ENCODE results near the gene DUSP6.

Gene DUSP6

DNA sequence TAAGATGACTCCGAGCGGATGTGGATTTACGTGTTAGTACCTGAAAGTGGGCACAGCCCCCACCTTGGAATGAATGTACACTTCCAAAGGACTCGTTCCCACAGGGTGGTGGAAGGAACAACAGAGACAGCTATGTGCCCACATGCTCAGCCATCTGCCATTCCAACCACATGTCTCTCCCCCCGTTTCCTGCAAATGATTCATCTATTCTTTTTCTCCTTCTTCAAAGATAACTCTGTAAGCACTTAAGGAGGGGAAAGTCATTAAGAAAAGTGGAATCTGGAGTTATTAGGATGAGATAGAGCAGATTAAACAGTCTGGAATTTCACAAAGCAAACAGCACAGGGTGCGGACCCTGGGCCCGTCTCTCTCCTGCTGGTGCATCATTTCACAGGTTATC is 18.5 kb upstream of the DUSP6 start:
- peak; percentile 81 for DNase-seq
- H3K27ac ChIP-seq (ENCODE audit: low read length, poor library complexity, severe bottlenecking): peak overlapping the region; percentile 13
- WGBS: 11% methylated on average over 5 of the region's 7 CpGs

GRCh38 chr12:89370421-89370831 is 18.1 kb upstream of the DUSP6 start:
- H3K4me2 ChIP-seq (ENCODE audit: low read length, poor library complexity, severe bottlenecking): no peak overlapping the region
- WGBS: 48% methylated on average over 3 of the region's 3 CpGs

More for the DNA sequence above, 18.5 kb upstream of the DUSP6 start:
- Histone ChIP-seq H3K4me2 (ENCODE audit: low read length, poor library complexity, severe bottlenecking) (no peak overlapping the region), H3K27me3 (ENCODE audit: control insufficient read depth in 1 of 2, insufficient read depth in 1 of 2, low read length in 2 of 2) (no peaks in the 10 kb centered on the region), H3K9ac (ENCODE audit: low read length) (no peak overlapping the region), H3K4me3 (ENCODE audit: insufficient read depth in 1 of 2, low read depth in 1 of 2, low read length in 2 of 2) (no peak overlapping the region), H2AK5ac (ENCODE audit: low read length, severe bottlenecking) (no peak overlapping the region), H3K79me1 (replicated peaks; ENCODE audit: low read length, poor library complexity, severe bottlenecking) (peaks cover 5% of the 10 kb centered on the region), H4K91ac (ENCODE audit: low read length) (no peak overlapping the region), H2BK12ac (ENCODE audit: low read length in 2 of 2) (no peak overlapping the region), H2BK15ac (ENCODE audit: low read depth, poor library complexity, severe bottlenecking) (no peak overlapping the region), H2BK120ac (ENCODE audit: low read depth, low read length) (no peak overlapping the region), H2BK5ac (ENCODE audit: low read depth, low read length, poor library complexity, severe bottlenecking) (no peak overlapping the region), H3K4me1 (ENCODE audit: control insufficient read depth, insufficient read depth, low read depth, low read length) (peaks cover 24% of the 10 kb centered on the region), H2AFZ (ENCODE audit: low read depth, low read length) (no peak overlapping the region), H3K23ac (ENCODE audit: low read length in 2 of 2) (no peak overlapping the region), H3K9me3 (ENCODE audit: control insufficient read depth, low read length) (no peaks in the 10 kb centered on the region), H3K36me3 (ENCODE audit: control insufficient read depth in 1 of 2, insufficient read depth in 2 of 2, low read depth in 1 of 2, low read length in 2 of 2) (peaks cover 0 to 11% of the 10 kb centered on the region in 2 experiments), H4K8ac (ENCODE audit: low read length) (no peak overlapping the region), H3K4ac (ENCODE audit: low read depth in 1 of 2, low read length in 2 of 2) (no peak overlapping the region), H3K18ac (ENCODE audit: low read depth in 1 of 2, low read length in 2 of 2) (no peak overlapping the region), H3K14ac (ENCODE audit: low read length in 2 of 2) (no peak overlapping the region)

GRCh38 chr12:89369166-89369565 is 16.9 kb upstream of the DUSP6 start:
- no peak overlapping the region for H3K4me2 ChIP-seq (ENCODE audit: low read length, poor library complexity, severe bottlenecking)
- H2AK5ac ChIP-seq (ENCODE audit: low read length, severe bottlenecking): no peak overlapping the region
- no peak overlapping the region for H3K4ac ChIP-seq (ENCODE audit: low read depth in 1 of 2, low read length in 2 of 2)
- H3K27ac ChIP-seq (ENCODE audit: low read length, poor library complexity, severe bottlenecking): no peak overlapping the region
- H4K8ac ChIP-seq (ENCODE audit: low read length): no peak overlapping the region
- H2BK15ac ChIP-seq (ENCODE audit: low read depth, poor library complexity, severe bottlenecking): no peak overlapping the region
- WGBS: 80% methylated on average over 1 of the region's 3 CpGs
- peak overlapping the region in 1 of 2 experiments; percentile 28 for H2BK12ac ChIP-seq (ENCODE audit: low read length in 2 of 2)
- no peak overlapping the region for H4K91ac ChIP-seq (ENCODE audit: low read length)
- no peak overlapping the region for H2AFZ ChIP-seq (ENCODE audit: low read depth, low read length)
- H2BK5ac ChIP-seq (ENCODE audit: low read depth, low read length, poor library complexity, severe bottlenecking): no peak overlapping the region
- no peak overlapping the region for H3K18ac ChIP-seq (ENCODE audit: low read depth in 1 of 2, low read length in 2 of 2)
- H2BK120ac ChIP-seq (ENCODE audit: low read depth, low read length): no peak overlapping the region
- peaks cover 0 to 17% of the 10 kb centered on the region in 2 experiments for H3K36me3 ChIP-seq (ENCODE audit: control insufficient read depth in 1 of 2, insufficient read depth in 2 of 2, low read depth in 1 of 2, low read length in 2 of 2)
- H3K9ac ChIP-seq (ENCODE audit: low read length): no peak overlapping the region
- H3K4me1 ChIP-seq (ENCODE audit: control insufficient read depth, insufficient read depth, low read depth, low read length): peaks cover 18% of the 10 kb centered on the region
- H3K9me3 ChIP-seq (ENCODE audit: control insufficient read depth, low read length): no peaks in the 10 kb centered on the region
- H3K23ac ChIP-seq (ENCODE audit: low read length in 2 of 2): no peak overlapping the region
- no peak for DNase-seq
- H3K27me3 ChIP-seq (ENCODE audit: control insufficient read depth in 1 of 2, insufficient read depth in 1 of 2, low read length in 2 of 2): no peaks in the 10 kb centered on the region
- H3K14ac ChIP-seq (ENCODE audit: low read length in 2 of 2): no peak overlapping the region
- H3K4me3 ChIP-seq (ENCODE audit: insufficient read depth in 1 of 2, low read depth in 1 of 2, low read length in 2 of 2): no peak overlapping the region
- H3K79me1 ChIP-seq (replicated peaks; ENCODE audit: low read length, poor library complexity, severe bottlenecking): peaks cover 8% of the 10 kb centered on the region

More at GRCh38 chr12:89370421-89370831, 18.1 kb upstream of the DUSP6 start:
- Histone ChIP-seq H3K79me1 (replicated peaks; ENCODE audit: low read length, poor library complexity, severe bottlenecking) (peaks cover 7% of the 10 kb centered on the region), H3K4me3 (ENCODE audit: insufficient read depth in 1 of 2, low read depth in 1 of 2, low read length in 2 of 2) (no peak overlapping the region), H2BK15ac (ENCODE audit: low read depth, poor library complexity, severe bottlenecking) (no peak overlapping the region), H2BK120ac (ENCODE audit: low read depth, low read length) (no peak overlapping the region), H3K4me1 (ENCODE audit: control insufficient read depth, insufficient read depth, low read depth, low read length) (peaks cover 21% of the 10 kb centered on the region), H2AK5ac (ENCODE audit: low read length, severe bottlenecking) (peak overlapping the region; percentile 30), H4K8ac (ENCODE audit: low read length) (no peak overlapping the region), H2BK5ac (ENCODE audit: low read depth, low read length, poor library complexity, severe bottlenecking) (no peak overlapping the region), H3K23ac (ENCODE audit: low read length in 2 of 2) (no peak overlapping the region), H3K4ac (ENCODE audit: low read depth in 1 of 2, low read length in 2 of 2) (no peak overlapping the region), H3K27me3 (ENCODE audit: control insufficient read depth in 1 of 2, insufficient read depth in 1 of 2, low read length in 2 of 2) (no peaks in the 10 kb centered on the region), H3K36me3 (ENCODE audit: control insufficient read depth in 1 of 2, insufficient read depth in 2 of 2, low read depth in 1 of 2, low read length in 2 of 2) (peaks cover 0 to 11% of the 10 kb centered on the region in 2 experiments), H3K9me3 (ENCODE audit: control insufficient read depth, low read length) (no peaks in the 10 kb centered on the region), H3K18ac (ENCODE audit: low read depth in 1 of 2, low read length in 2 of 2) (no peak overlapping the region), H2AFZ (ENCODE audit: low read depth, low read length) (no peak overlapping the region), H3K14ac (ENCODE audit: low read length in 2 of 2) (no peak overlapping the region), H3K27ac (ENCODE audit: low read length, poor library complexity, severe bottlenecking) (peak overlapping the region; percentile 21), H2BK12ac (ENCODE audit: low read length in 2 of 2) (no peak overlapping the region), H4K91ac (ENCODE audit: low read length) (no peak overlapping the region), H3K9ac (ENCODE audit: low read length) (no peak overlapping the region)
- no peak for DNase-seq

DNA sequence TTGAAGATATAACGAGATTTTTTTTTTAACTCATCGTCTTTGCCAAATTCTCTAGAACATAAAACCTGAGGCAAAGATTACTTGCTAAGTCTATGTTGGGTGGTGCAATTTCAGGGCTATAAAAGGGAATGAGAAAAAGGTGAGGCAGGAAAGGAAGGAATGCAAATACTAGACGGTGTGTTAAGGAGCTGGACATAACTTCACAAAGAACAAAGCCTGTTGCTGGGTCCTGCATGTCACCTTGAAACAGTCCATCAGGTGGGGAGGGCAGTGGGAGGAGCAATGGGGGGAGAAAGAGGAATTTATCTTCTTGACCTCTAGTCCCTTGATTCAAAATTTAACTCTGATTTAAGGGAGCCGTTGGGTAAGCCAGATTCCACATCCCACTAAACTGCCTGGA is 16.1 kb upstream of the DUSP6 start:
- Histone ChIP-seq H3K27me3 (ENCODE audit: control insufficient read depth in 1 of 2, insufficient read depth in 1 of 2, low read length in 2 of 2) (no peaks in the 10 kb centered on the region), H3K14ac (ENCODE audit: low read length in 2 of 2) (no peak overlapping the region), H3K4me3 (ENCODE audit: insufficient read depth in 1 of 2, low read depth in 1 of 2, low read length in 2 of 2) (no peak overlapping the region), H3K4me1 (ENCODE audit: control insufficient read depth, insufficient read depth, low read depth, low read length) (peaks cover 18% of the 10 kb centered on the region), H3K4ac (ENCODE audit: low read depth in 1 of 2, low read length in 2 of 2) (no peak overlapping the region), H2BK120ac (ENCODE audit: low read depth, low read length) (no peak overlapping the region), H3K9ac (ENCODE audit: low read length) (no peak overlapping the region), H3K18ac (ENCODE audit: low read depth in 1 of 2, low read length in 2 of 2) (no peak overlapping the region), H3K4me2 (ENCODE audit: low read length, poor library complexity, severe bottlenecking) (no peak overlapping the region), H2AK5ac (ENCODE audit: low read length, severe bottlenecking) (no peak overlapping the region), H2BK12ac (ENCODE audit: low read length in 2 of 2) (peak overlapping the region in 1 of 2 experiments; percentile 11), H2AFZ (ENCODE audit: low read depth, low read length) (no peak overlapping the region), H4K91ac (ENCODE audit: low read length) (no peak overlapping the region), H2BK15ac (ENCODE audit: low read depth, poor library complexity, severe bottlenecking) (no peak overlapping the region), H3K79me1 (replicated peaks; ENCODE audit: low read length, poor library complexity, severe bottlenecking) (peaks cover 11% of the 10 kb centered on the region), H3K36me3 (ENCODE audit: control insufficient read depth in 1 of 2, insufficient read depth in 2 of 2, low read depth in 1 of 2, low read length in 2 of 2) (peaks cover 0 to 17% of the 10 kb centered on the region in 2 experiments), H3K23ac (ENCODE audit: low read length in 2 of 2) (no peak overlapping the region), H4K8ac (ENCODE audit: low read length) (no peak overlapping the region), H3K27ac (ENCODE audit: low read length, poor library complexity, severe bottlenecking) (no peak overlapping the region), H2BK5ac (ENCODE audit: low read depth, low read length, poor library complexity, severe bottlenecking) (no peak overlapping the region), H3K9me3 (ENCODE audit: control insufficient read depth, low read length) (no peaks in the 10 kb centered on the region)
- DNase-seq: no peak
- 91% methylated on average over 3 of the region's 4 CpGs for WGBS
